ENCODE data around the gene MLXIP.
A peak's percentile ranks its signal among the peaks of the same experiment; 100 is the strongest.
"Not testable (repeated sequence)": the region's sequence is repeated elsewhere in the genome, so short reads cannot be mapped to it uniquely, and the experiment has no call there.

MLXIP gene, protein sequence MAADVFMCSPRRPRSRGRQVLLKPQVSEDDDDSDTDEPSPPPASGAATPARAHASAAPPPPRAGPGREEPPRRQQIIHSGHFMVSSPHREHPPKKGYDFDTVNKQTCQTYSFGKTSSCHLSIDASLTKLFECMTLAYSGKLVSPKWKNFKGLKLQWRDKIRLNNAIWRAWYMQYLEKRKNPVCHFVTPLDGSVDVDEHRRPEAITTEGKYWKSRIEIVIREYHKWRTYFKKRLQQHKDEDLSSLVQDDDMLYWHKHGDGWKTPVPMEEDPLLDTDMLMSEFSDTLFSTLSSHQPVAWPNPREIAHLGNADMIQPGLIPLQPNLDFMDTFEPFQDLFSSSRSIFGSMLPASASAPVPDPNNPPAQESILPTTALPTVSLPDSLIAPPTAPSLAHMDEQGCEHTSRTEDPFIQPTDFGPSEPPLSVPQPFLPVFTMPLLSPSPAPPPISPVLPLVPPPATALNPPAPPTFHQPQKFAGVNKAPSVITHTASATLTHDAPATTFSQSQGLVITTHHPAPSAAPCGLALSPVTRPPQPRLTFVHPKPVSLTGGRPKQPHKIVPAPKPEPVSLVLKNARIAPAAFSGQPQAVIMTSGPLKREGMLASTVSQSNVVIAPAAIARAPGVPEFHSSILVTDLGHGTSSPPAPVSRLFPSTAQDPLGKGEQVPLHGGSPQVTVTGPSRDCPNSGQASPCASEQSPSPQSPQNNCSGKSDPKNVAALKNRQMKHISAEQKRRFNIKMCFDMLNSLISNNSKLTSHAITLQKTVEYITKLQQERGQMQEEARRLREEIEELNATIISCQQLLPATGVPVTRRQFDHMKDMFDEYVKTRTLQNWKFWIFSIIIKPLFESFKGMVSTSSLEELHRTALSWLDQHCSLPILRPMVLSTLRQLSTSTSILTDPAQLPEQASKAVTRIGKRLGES

DNA sequence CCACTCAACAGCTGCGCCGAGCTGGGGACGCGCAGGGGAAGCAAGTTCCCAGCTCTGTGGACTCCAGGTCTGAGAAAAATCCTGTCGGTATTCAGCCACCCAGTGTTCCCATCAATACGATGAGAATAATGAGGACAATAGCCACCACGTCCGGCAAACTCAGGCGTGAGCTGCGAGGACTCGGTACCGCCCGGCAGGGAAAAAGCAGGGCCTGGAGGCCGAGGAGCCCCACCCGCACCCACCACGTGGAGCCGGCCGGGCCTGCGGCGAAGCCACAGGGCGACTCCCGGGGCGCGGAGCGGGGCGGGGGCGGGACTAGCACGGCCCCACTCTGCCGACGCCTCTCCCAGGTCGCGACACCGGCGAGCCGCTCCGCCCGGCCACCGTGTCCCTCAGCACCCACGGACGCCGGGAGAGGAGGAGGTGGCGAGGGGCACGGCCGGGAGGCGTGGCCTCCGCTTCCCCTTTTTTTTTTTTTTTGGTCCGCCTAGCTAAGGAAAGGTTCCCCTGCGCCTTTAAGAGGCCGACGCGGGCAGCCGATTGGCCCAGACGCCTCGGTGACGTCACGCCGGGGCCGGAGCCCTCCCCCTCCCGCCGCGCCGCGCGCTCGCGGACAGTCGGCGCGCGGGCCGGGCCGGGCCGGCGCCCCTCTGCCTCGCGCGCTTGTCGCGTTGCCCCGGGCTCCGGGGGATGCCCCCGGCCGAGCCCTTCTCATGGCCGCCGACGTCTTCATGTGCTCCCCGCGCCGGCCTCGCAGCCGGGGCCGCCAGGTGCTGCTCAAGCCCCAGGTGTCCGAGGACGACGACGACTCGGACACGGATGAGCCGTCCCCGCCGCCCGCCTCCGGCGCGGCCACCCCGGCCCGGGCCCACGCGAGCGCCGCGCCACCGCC is at the start of gene MLXIP:
TSS of gene MLXIP (plus strand) at position 616 of the 892 bp plus-strand sequence. CDS start at position 714, 98 bp downstream.
- DNase-seq (ENCODE audit: low read depth in 4 of 4, low spot score in 1 of 4) = peak; percentile 78 to 87 (median 82)

- no peak for DNase-seq (ENCODE audit: low read depth in 4 of 4, low spot score in 1 of 4)
Observed at GRCh38 chr12:122028905-122029560, 49.5 kb upstream of the MLXIP start.

DNA sequence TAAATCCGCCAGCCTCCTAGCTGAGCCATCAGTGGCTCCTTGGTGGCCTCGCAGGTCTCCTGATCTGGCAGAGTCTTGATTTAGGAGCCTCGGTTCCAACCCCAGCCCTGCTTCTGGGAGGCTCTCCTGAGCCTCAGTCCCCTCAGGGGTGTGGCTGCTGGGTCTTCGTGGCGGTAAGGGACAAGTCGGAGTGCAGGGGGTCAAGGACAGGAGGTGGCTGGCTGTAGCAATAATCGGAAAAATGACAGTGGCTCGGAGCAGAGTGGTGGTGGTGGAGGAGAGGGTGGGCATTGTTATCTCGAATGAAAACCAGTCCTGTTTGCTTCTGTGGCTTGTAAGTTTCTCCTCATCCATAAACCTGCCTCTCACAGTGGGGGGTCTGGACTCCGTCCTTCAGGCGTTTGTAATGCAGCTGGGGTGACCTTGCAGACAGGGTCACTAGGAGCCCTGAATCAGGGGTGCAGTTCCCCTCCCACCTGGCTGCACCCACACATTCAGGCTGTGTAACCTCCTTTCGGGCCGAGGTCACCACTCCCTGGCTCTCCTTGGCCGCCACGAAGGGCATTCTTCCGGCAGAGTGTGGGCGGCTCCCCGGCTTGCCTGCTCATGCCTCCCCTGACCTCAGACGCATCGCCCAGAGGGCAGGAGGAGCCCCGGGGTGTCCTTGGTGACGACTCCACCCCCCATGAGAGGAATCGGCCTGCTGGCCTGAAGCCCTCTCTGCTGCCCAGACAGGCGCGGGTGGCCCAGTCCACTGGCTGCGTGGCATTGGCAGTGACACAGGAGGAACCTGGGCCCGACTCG is 48.7 kb upstream of the MLXIP start:
- no peak for DNase-seq (ENCODE audit: low read depth in 4 of 4, low spot score in 1 of 4)

GRCh38 chr12:122030424-122031035 is 48.0 kb upstream of the MLXIP start:
- DNase-seq (ENCODE audit: low read depth in 4 of 4, low spot score in 1 of 4) = no peak

GRCh38 chr12:122031342-122032216 is 47.0 kb upstream of the MLXIP start:
- peak in 2 of 4 experiments; percentile 44 to 47 for DNase-seq (ENCODE audit: low read depth in 4 of 4, low spot score in 1 of 4)

- DNase-seq (ENCODE audit: low read depth in 4 of 4, low spot score in 1 of 4) = no peak
Observed at GRCh38 chr12:122032580-122032979, 46.0 kb upstream of the MLXIP start.

- no peak for DNase-seq (ENCODE audit: low read depth in 4 of 4, low spot score in 1 of 4)
Observed at GRCh38 chr12:122035292-122035691, 43.3 kb upstream of the MLXIP start.

DNA sequence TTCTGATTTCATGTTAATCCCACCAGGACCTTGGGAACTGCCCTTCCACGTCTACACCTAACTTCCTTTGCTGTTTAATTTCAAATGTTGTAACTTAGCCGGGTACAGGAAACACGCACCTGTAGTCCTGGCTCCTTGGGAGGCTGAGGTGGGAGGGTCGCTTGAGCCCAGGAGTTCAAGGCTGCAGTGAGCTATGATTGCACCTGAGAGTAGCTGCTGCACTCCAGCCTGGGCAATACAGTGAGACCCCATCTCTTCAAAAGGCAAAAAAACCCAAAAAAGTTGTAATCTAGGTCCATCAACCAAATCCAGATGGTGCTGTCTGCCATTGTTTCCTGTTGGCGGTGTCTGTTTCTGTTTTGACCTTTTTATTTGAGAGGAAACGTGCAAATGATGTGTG is 42.4 kb upstream of the MLXIP start:
- no peak for DNase-seq (ENCODE audit: low read depth in 4 of 4, low spot score in 1 of 4)

DNA sequence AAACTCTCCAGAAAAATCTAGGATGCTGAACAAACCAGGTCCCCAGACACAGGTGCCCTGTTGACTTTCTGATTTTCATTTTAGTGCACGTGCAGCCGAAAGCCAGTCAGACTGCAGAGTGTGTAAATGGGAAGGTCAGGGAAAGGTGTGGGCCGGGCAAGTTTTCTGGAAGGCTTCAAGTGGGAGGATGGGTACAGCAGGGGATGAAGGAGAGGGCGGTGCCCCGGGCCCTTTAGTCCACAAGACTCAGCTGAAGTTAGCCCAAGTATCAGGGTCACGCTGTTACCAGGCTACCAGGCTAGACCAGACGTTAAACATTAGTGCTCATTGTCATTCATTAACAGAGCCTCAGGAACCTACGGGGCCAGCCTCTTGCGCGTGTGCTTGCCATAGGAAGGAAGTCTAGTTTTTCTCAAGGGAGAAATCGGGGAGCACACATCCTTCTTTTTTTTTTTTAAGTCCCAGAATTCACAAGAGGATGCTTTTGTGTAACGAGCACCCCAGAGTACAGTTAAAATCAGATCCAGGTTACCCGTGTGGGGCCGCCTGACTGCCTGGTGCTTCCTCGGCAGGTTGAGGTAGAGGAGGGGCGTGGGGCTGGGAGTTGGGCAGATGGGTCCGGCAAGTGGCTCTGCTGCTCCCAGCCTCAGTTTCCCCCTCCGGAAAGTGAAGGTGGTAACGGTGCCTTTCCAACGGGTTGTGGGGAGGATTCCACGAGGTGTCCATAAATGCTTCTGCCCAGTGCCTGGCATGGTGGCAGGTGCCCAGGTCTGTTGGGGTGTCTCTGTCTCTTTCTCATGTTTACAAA is 37.8 kb upstream of the MLXIP start:
- no peak for DNase-seq (ENCODE audit: low read depth in 4 of 4, low spot score in 1 of 4)

GRCh38 chr12:122041458-122041857 is 37.1 kb upstream of the MLXIP start:
- not testable (repeated sequence) for DNase-seq (ENCODE audit: low read depth in 4 of 4, low spot score in 1 of 4)

DNA sequence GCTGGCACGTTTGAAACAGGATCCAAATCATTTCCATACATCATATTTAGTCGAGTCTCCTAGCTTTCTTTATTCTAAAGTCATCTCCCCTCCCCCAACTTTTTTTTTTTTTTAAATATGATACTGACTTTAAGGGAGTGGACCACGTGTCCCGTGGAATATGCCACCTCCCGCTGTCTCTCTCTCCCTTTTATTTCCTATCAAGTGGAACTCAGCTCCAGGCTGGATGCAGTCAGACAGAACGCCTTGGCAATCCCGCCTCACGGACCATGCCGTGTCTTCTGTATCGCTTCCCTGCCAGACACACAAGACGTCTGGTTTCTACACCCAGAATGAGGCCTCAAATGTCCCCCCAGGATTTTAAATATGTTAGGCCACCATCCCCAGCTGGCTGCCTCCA is 35.6 kb upstream of the MLXIP start:
- no peak for DNase-seq (ENCODE audit: low read depth in 4 of 4, low spot score in 1 of 4)

DNA sequence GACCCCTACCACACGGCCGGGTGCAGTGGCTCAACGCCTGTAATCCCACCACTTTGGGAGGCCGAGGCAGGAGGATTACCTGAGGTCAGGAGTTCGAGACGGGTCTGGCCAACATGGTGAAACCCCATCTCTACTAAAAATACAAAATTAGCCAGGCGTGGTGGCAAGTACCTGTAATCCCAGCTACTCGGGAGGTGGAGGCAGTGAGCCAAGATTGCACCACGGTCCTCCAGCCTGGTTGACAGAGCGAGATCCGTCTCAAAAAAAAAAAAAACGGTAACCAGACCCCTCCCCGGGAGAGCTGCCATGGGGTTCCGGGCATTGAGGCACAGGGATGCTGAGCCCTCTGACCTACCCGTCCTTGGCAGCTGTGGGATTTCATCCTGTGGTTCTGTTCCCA is 35.1 kb upstream of the MLXIP start:
- DNase-seq (ENCODE audit: low read depth in 4 of 4, low spot score in 1 of 4) = no peak

GRCh38 chr12:122045262-122045661 is 33.3 kb upstream of the MLXIP start:
- no peak for DNase-seq (ENCODE audit: low read depth in 4 of 4, low spot score in 1 of 4)

- no peak for DNase-seq (ENCODE audit: low read depth in 4 of 4, low spot score in 1 of 4)
Observed at GRCh38 chr12:122046145-122046544, 32.4 kb upstream of the MLXIP start.

GRCh38 chr12:122048151-122048550 is 30.4 kb upstream of the MLXIP start:
- no peak for DNase-seq (ENCODE audit: low read depth in 4 of 4, low spot score in 1 of 4)

- DNase-seq (ENCODE audit: low read depth in 4 of 4, low spot score in 1 of 4) = no peak
Observed at GRCh38 chr12:122049827-122050226, 28.7 kb upstream of the MLXIP start.

GRCh38 chr12:122050706-122051105 is 27.9 kb upstream of the MLXIP start:
- no peak for DNase-seq (ENCODE audit: low read depth in 4 of 4, low spot score in 1 of 4)
